Esophagus (tissue), 2 donors: ENCODE measurements around the gene PRTG. TPM values are rescaled to one million over a fixed set of nuclear protein-coding genes. Genes with fewer than 3 reads are reported as not detected.
"Not testable (repeated sequence)": the region's sequence is repeated elsewhere in the genome, so short reads cannot be mapped to it uniquely, and the experiment has no call there.

ENCODE experiments used
- H3K27ac ChIP-seq, 2 donors: one replicate each; pipeline ENCODE4 v1.5.1; 2013; ENCODE audit warnings: low read depth in 2 of 2, mild to moderate bottlenecking in 2 of 2, inconsistent platforms in 1 of 2, low read length in 1 of 2, moderate library complexity in 1 of 2
- H3K27me3 ChIP-seq, 2 donors: one replicate each; pipeline ENCODE4 v1.6.1; 2013; ENCODE audit warnings: low read length in 2 of 2, control low read depth in 1 of 2, mild to moderate bottlenecking in 1 of 2; ENCODE audit not compliant: insufficient read depth in 2 of 2, control insufficient read depth in 1 of 2
- H3K36me3 ChIP-seq, 2 donors: one replicate each; pipeline ENCODE4 v1.6.1; 2013; ENCODE audit warnings: low read length in 1 of 2; ENCODE audit not compliant: control insufficient read depth in 2 of 2, insufficient read depth in 2 of 2
- H3K4me1 ChIP-seq, 2 donors: one replicate each; pipeline ENCODE4 v1.6.1; 2013; ENCODE audit warnings: low read length in 1 of 2; ENCODE audit not compliant: control insufficient read depth in 2 of 2, insufficient read depth in 2 of 2
- H3K4me3 ChIP-seq, 2 donors: one replicate each; pipeline ENCODE4 v1.5.1; 2013; ENCODE audit warnings: low read length in 2 of 2, mild to moderate bottlenecking in 2 of 2, low read depth in 1 of 2, moderate library complexity in 1 of 2
- H3K9me3 ChIP-seq, 2 donors: one replicate each; pipeline ENCODE4 v1.6.1; 2013; ENCODE audit warnings: mild to moderate bottlenecking in 2 of 2, low read depth in 1 of 2, low read length in 1 of 2, moderate library complexity in 1 of 2; ENCODE audit not compliant: control insufficient read depth in 2 of 2, insufficient read depth in 1 of 2
- WGBS, 2 donors: extraction: QIAGEN DNeasy Blood & Tissue Kit; methylation state at CpG; one replicate each; pipeline ENCODE4 v1.1.7; 2013; 5-methylcytosine and 5-hydroxymethylcytosine counted together
- polyA plus RNA-seq, 2 donors: library from polyadenylated mRNA; stranded (reverse); fragments of 200-250 nt; gene quantifications; one replicate each; pipeline ENCODE4 v1.2.3, GENCODE V29; 2013
- donor health status: healthy with polysubstance abuse.
- donor health status: Bipolar disorder and iron deficiency.

Gene PRTG
- polyA plus RNA-seq, 2 donors = 0.02 to 0.10 TPM

DNA sequence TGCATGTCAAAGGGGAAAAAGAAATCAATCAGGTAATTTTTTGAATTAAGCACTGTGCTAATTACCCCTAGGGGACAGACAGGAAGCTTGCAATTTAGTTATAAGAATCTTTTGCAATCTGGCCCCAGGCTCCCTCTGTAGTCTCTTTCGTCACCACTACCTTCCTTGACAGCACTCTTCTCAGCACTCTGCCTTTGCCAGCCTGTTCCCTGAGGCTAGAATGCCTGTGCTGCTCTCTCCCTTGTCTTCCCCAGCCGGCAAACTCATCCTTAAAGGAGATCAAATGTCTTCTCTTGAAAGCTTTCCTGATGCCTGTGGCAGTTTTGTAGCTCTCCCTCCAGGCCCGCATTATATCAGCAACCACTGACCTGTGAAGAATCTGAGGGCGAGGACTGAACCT is 32.4 kb upstream of the PRTG start:
- no peaks in the 10 kb centered on the region for H3K27me3 ChIP-seq
- no peaks in the 10 kb centered on the region for H3K4me1 ChIP-seq
- H3K9me3 ChIP-seq = no peaks in the 10 kb centered on the region
- no peaks in the 10 kb centered on the region for H3K36me3 ChIP-seq
- no peak overlapping the region for H3K27ac ChIP-seq
- WGBS, 2 donors = 50 to 66% methylated on average over 4 of the region's 4 CpGs
- H3K4me3 ChIP-seq = no peak overlapping the region

DNA sequence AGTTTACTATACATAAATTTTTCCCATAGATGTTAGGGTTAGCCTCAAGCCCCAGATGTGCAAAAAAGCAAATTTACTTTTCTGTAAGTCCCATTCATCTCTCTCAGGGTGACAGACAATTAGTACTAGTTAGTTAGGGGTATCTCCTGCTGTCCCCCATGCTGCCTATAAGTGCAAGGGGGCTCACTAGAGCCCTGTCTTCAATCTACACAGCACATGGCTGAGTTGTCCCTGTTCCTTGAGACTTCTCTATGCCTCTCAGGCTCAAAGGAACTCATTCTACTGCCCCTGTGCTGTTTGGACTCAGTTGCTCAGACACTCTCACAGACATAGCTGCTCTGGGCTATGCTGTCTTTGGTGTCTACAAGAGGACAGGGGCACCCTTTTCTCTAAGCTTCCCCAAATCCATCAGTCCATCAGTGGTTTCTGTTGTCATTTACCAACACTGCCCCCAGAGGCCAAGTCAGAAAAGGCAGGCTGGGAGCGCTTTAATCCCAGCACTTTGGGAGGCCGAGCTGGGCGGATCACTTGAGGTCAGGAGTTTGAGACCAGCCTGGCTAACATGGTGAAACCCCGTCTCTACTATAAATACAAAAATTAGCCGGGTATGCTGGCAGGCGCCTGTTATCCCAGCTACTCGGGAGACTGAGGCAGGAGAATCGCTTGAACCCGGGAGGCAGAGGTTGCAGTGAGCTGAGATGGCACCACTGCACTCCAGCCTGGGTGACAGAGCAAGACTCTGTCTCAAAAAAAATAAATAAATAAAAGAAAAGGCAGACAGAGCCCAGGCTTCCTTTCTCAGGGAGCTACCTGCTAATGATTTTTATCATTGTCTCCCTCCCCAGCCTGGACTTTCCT is 31.4 kb upstream of the PRTG start:
- Histone ChIP-seq H3K4me3 (no peak overlapping the region), H3K27ac (no peak overlapping the region), H3K9me3 (no peaks in the 10 kb centered on the region), H3K36me3 (no peaks in the 10 kb centered on the region), H3K27me3 (no peaks in the 10 kb centered on the region), H3K4me1 (no peaks in the 10 kb centered on the region)
- 59 to 61% methylated on average over 9 of the region's 9 CpGs for WGBS, 2 donors

DNA sequence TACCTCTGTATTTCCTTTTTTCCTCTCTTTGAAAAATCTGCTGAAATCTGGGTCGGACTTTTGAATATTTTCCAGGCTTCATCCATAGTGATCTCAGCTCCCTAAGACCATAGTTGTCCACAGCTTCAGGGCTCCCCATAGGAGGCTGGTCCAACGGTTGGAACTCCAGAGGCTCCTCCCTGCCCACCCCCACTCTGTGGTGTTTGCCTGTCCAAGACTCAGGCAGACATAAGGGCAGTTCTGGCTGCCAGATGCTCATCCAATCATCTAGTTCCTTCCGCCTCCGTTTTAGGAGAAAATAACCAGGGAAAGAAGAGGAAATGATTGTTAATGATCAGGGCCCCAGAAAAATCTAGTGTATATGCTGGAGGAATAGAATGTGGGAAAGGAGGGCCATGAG is 27.9 kb upstream of the PRTG start:
- H3K9me3 ChIP-seq = no peaks in the 10 kb centered on the region
- no peaks in the 10 kb centered on the region for H3K36me3 ChIP-seq
- no peaks in the 10 kb centered on the region for H3K4me1 ChIP-seq
- 48 to 55% methylated on average over 4 of the region's 4 CpGs for WGBS, 2 donors
- no peak overlapping the region for H3K27ac ChIP-seq
- H3K27me3 ChIP-seq = no peaks in the 10 kb centered on the region
- H3K4me3 ChIP-seq = no peak overlapping the region

DNA sequence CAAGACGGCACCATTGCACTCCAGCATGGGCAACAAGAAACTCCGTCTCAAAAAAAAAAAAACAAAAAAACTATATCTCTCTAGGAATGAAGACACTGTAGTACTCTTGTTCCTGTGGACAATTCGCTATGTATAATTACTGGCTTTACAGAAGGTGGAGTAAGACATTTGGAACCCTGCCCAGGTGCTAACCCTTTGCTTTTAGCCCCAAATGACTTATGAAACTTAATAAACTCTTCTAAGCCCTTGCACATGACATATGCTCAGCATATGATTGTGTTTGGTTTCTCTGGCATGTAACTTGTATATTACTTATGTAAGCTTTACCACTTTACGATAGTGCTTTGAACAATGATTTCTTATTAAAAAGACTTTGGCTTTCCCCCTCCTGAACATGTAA is 27.3 kb upstream of the PRTG start:
- Histone ChIP-seq H3K4me3 (no peak overlapping the region), H3K27me3 (no peaks in the 10 kb centered on the region), H3K4me1 (no peaks in the 10 kb centered on the region), H3K36me3 (no peaks in the 10 kb centered on the region), H3K9me3 (no peaks in the 10 kb centered on the region), H3K27ac (no peak overlapping the region)
- 46 to 62% methylated on average over 4 of the region's 4 CpGs for WGBS, 2 donors

DNA sequence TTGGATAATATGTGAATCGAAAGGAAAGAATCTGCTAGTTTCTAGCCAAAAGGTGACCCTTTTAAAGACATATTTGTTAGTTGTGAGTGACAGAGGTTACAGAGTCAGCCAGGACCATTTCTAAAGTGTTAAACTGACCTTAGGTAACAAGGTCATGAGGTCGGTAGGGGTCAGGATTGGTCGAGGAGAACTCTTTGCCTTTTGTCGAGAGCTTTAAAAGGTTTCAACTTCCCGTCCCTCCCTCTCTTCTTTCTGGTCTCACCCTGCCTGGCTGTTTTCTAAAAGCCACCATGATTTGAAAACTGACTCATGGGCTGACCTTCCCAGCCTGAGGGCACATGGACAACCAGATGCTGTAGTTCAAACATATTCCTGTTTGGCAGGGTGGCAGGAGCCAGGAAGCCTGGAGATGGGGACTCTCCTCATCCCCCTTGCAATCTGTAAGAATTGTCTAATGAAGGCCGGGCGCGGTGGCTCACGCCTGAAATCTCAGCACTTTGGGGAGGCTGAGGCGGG is 25.8 kb upstream of the PRTG start:
- H3K27ac ChIP-seq = no peak overlapping the region
- no peak overlapping the region for H3K4me3 ChIP-seq
- H3K9me3 ChIP-seq = no peaks in the 10 kb centered on the region
- WGBS, 2 donors = 74 to 75% methylated on average over 10 of the region's 10 CpGs
- H3K4me1 ChIP-seq = no peaks in the 10 kb centered on the region
- H3K27me3 ChIP-seq = no peaks in the 10 kb centered on the region
- no peaks in the 10 kb centered on the region for H3K36me3 ChIP-seq

DNA sequence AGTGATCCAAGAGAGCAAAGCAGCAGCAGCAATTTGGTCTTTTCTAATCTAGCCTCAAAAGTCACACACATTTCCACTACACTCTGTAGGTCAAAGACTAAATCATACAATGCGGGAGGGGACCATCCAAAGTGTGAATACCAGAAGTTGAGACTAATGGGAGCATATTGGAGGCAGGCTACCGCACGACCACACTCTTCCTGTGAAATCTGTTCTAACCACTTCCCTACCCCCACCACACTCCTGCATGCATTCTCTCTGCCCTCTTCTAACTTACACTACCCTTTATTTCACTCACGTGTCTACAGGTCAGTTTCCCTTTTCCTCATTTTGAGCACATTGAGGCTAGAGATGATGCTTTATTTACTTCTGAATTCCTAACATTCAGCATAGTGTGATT is 23.7 kb upstream of the PRTG start:
- WGBS, 2 donors = 61% methylated on average over 4 of the region's 4 CpGs

DNA sequence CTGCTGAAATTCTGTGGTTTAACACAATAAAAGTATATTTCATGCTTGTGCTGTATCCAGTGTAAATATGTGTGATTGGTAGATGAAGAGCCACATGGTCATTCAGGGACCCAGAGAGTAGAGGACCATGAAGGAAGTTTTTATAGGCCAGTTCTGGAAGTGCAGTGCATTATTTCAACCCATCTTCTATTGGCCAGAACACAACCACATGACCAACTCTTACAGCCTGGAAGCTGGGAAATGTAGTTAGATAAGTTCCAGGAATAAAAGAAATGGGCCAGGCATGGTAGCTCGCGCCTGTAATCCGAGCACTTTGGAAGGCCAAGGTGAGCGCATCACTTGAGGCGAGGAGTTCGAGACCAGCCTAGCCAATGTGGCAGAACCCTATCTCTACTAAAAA is 21.4 kb upstream of the PRTG start:
- Histone ChIP-seq H3K36me3 (no peaks in the 10 kb centered on the region), H3K27ac (no peak overlapping the region), H3K4me1 (no peaks in the 10 kb centered on the region), H3K4me3 (no peak overlapping the region), H3K9me3 (no peaks in the 10 kb centered on the region), H3K27me3 (no peaks in the 10 kb centered on the region)
- 87 to 89% methylated on average over 6 of the region's 6 CpGs for WGBS, 2 donors

More for the DNA sequence above, 23.7 kb upstream of the PRTG start:
- no peaks in the 10 kb centered on the region for H3K9me3 ChIP-seq
- no peaks in the 10 kb centered on the region for H3K36me3 ChIP-seq
- no peaks in the 10 kb centered on the region for H3K27me3 ChIP-seq
- H3K4me3 ChIP-seq = no peak overlapping the region
- H3K4me1 ChIP-seq = no peaks in the 10 kb centered on the region
- no peak overlapping the region for H3K27ac ChIP-seq

DNA sequence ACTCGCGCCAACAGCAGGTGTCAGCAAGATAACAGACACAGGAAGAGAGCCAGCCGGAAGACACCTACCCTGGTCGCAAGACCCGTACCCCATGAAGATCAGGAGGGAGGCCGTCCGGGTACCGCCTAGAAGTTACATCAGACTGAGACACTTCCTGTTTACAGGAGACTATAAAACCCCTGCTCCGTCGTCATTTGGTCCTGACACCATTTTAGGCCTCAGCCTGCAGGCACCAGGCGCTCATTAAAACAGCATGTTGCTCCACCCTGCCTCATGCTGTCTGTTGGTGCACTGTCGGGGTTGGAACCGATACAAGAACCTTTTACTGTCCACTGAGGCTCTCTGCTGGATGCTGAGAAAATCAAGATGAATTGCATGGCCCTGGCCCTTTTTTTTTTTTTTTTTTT is 15.6 kb upstream of the PRTG start:
- no peaks in the 10 kb centered on the region for H3K4me1 ChIP-seq
- H3K4me3 ChIP-seq = no peak overlapping the region
- WGBS, 2 donors = 87% methylated on average over 13 of the region's 13 CpGs
- H3K9me3 ChIP-seq = no peaks in the 10 kb centered on the region
- H3K27ac ChIP-seq = no peak overlapping the region
- H3K27me3 ChIP-seq = no peaks in the 10 kb centered on the region
- no peaks in the 10 kb centered on the region for H3K36me3 ChIP-seq

DNA sequence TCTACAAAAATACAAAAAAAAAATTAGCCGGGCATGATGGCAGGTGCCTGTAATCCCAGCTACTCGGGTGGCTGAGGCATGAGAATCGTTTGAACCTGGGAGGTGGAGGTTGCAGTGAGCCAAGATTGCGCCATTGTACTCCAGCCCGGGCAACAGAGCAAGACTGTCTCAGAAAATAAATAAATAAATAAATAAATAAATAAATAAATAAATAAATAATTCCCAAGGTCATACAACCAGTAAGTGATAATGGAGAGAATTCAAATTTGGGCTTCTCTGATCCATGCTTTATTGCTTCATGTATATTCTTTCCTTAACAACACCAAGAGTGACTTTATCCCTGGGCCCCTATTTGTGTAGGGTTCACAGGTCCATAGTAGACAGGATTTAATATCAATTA is 10.5 kb upstream of the PRTG start:
- not testable (repeated sequence) for H3K27ac ChIP-seq

DNA sequence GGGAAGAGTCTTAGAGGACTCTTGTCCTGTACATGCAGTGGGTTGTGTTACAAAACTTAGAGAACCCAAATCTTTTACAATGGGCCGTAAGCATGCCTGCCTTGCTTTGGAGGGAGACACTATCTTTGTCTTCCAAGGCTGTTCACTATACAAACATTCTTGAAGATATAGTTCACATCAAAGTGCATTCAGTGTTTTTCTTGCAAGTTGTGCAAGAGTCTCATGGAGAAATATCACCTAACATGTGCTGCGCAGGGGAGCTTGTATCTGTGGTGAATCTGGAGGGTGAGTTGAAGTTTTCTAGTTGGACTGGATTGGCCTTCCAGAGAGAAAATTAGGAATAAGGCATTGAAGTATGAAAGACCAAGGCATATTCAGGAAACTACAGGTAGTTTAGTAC is 7.8 kb upstream of the PRTG start:
- Histone ChIP-seq H3K36me3 (no peaks in the 10 kb centered on the region), H3K27me3 (no peaks in the 10 kb centered on the region), H3K4me1 (no peaks in the 10 kb centered on the region), H3K4me3 (no peak overlapping the region), H3K27ac (no peak overlapping the region), H3K9me3 (no peaks in the 10 kb centered on the region)
- 85 to 90% methylated on average over 2 of the region's 2 CpGs for WGBS, 2 donors

More for the DNA sequence above, 10.5 kb upstream of the PRTG start:
- not testable (repeated sequence) for H3K4me1 ChIP-seq, H3K27me3 ChIP-seq, H3K9me3 ChIP-seq, H3K36me3 ChIP-seq, H3K4me3 ChIP-seq
- 90 to 91% methylated on average over 5 of the region's 5 CpGs for WGBS, 2 donors
